Endodermal cell (in vitro differentiated cells): ENCODE data around the gene GSS. TPM values are rescaled to one million over a fixed set of nuclear protein-coding genes. Genes with fewer than 3 reads are reported as not detected.

ENCODE experiments used
- DNase-seq: peaks from one replicate; pipeline ENCODE4 v3.0.0-alpha.2; 2017
- H3K27ac ChIP-seq: 2 replicates; pipeline ENCODE4 v1.5.1; 2013; ENCODE audit warnings: mild to moderate bottlenecking, low read depth, low read length, moderate library complexity
- H3K27me3 ChIP-seq: 2 replicates; pipeline ENCODE4 v1.6.1; 2013; ENCODE audit warnings: mild to moderate bottlenecking, low read length, moderate library complexity; ENCODE audit not compliant: insufficient read depth, control insufficient read depth, poor library complexity, severe bottlenecking
- H3K36me3 ChIP-seq: 2 replicates; pipeline ENCODE4 v1.7.0; 2013; ENCODE audit warnings: mild to moderate bottlenecking, low read length, moderate library complexity; ENCODE audit not compliant: control insufficient read depth, insufficient read depth
- H3K4me1 ChIP-seq: one replicate; pipeline ENCODE4 v1.7.0; 2013; ENCODE audit warnings: low read length; ENCODE audit not compliant: control insufficient read depth, insufficient read depth
- H3K4me3 ChIP-seq: 2 replicates; pipeline ENCODE4 v1.5.1; 2013; ENCODE audit warnings: mild to moderate bottlenecking, low read length, moderate library complexity
- H3K9ac ChIP-seq: 2 replicates; pipeline ENCODE4 v1.6.1; 2013; ENCODE audit warnings: mild to moderate bottlenecking, low read length, moderate library complexity; ENCODE audit not compliant: poor library complexity, severe bottlenecking; ENCODE audit errors: extremely low read depth
- H3K9me3 ChIP-seq: 2 replicates; pipeline ENCODE4 v1.6.1; 2013; ENCODE audit warnings: mild to moderate bottlenecking, low read length, moderate library complexity; ENCODE audit not compliant: control insufficient read depth
- H3K27ac Mint-ChIP-seq: 2 replicates; pipeline ENCODE4 v1.8.0; 2020; ENCODE audit warnings: mixed read lengths
- H3K27me3 Mint-ChIP-seq: 2 replicates; pipeline ENCODE4 v1.8.0; 2021; ENCODE audit warnings: mild to moderate bottlenecking, mixed read lengths; ENCODE audit not compliant: insufficient read depth
- H3K36me3 Mint-ChIP-seq: 2 replicates; pipeline ENCODE4 v1.8.0; 2020; ENCODE audit warnings: low read depth, mixed read lengths
- H3K4me1 Mint-ChIP-seq: 2 replicates; pipeline ENCODE4 v1.8.0; 2020; ENCODE audit warnings: mixed read lengths
- H3K4me3 Mint-ChIP-seq: 2 replicates; pipeline ENCODE4 v1.8.0; 2020; ENCODE audit warnings: mild to moderate bottlenecking, moderate library complexity, mixed read lengths
- H3K9me3 Mint-ChIP-seq: 2 replicates; pipeline ENCODE4 v1.8.0; 2020; ENCODE audit warnings: mild to moderate bottlenecking, mixed read lengths
- CTCF ChIP-seq: fragments of 200-600 bp; sonication (generic); conservative IDR thresholded peaks from 2 replicates; pipeline ENCODE4 v1.5.0; 2021; ENCODE audit warnings: antibody characterized with exemption, mild to moderate bottlenecking
- WGBS, 2 experiments: methylation state at CpG; one replicate each; pipeline versions ENCODE4 v1.1.5 to v1.1.7; 2013; ENCODE audit warnings: missing lambda C conversion rate in 2 of 2, mixed read lengths in 1 of 2; ENCODE audit not compliant: insufficient coverage in 1 of 2, insufficient read length in 1 of 2; 5-methylcytosine and 5-hydroxymethylcytosine counted together
- total RNA-seq, 2 donors: library from RNA; stranded (reverse); fragmentation: NEBNext Ultra II Directional in 1 of 2; extraction: Animal tissue kit (Norgen Biotek cat#: 25700) in 1 of 2; gene quantifications; 2 replicates in 1 of 2; 3 replicates in 1 of 2; pipeline ENCODE4 v1.2.1, GENCODE V29; 2021

Gene GSS
- total RNA-seq, 2 donors from 2014 or later = 60.8 to 71.3 TPM

- Mint-ChIP-seq H3K27me3 (no peaks in the 10 kb centered on the region), H3K36me3 (peaks cover 67% of the 10 kb centered on the region), H3K27ac (no peak overlapping the region), H3K9me3 (no peaks in the 10 kb centered on the region), H3K4me1 (peaks cover 4% of the 10 kb centered on the region), H3K4me3 (no peak overlapping the region)
- Histone ChIP-seq H3K27ac (no peak overlapping the region), H3K9ac (no peak overlapping the region), H3K4me3 (no peak overlapping the region), H3K27me3 (no peaks in the 10 kb centered on the region), H3K4me1 (no peaks in the 10 kb centered on the region), H3K36me3 (peaks cover 31% of the 10 kb centered on the region), H3K9me3 (peaks cover 2% of the 10 kb centered on the region)
- no peak for DNase-seq
- 77 to 100% methylated on average over 1 to 2 of the region's 2 CpGs for WGBS, 2 experiments
- TF ChIP-seq CTCF = no peak
These were observed 27.2 kb downstream of the GSS start for GRCh38 chr20:34928411-34928810.

- Histone ChIP-seq H3K4me3 (no peak overlapping the region), H3K27me3 (no peaks in the 10 kb centered on the region), H3K9ac (no peak overlapping the region), H3K36me3 (peaks cover 30% of the 10 kb centered on the region), H3K9me3 (peaks cover 8% of the 10 kb centered on the region), H3K27ac (no peak overlapping the region), H3K4me1 (no peaks in the 10 kb centered on the region)
- Mint-ChIP-seq H3K4me1 (peaks cover 4% of the 10 kb centered on the region), H3K27ac (no peak overlapping the region), H3K4me3 (no peak overlapping the region), H3K27me3 (no peaks in the 10 kb centered on the region), H3K9me3 (no peaks in the 10 kb centered on the region), H3K36me3 (peaks cover 62% of the 10 kb centered on the region)
- no peak for TF ChIP-seq CTCF
- 94% methylated on average over 1 of the region's 1 CpG; no CpG with 5 or more reads in 1 of the 2 experiments for WGBS, 2 experiments
- no peak for DNase-seq
These were observed 27.9 kb downstream of the GSS start for GRCh38 chr20:34927736-34928135.

GRCh38 chr20:34926581-34926980, 29.0 kb downstream of the GSS start:
- no peak for DNase-seq
- H3K4me1 ChIP-seq = no peaks in the 10 kb centered on the region
- Mint-ChIP-seq H3K4me3 (no peak overlapping the region), H3K36me3 (peaks cover 51% of the 10 kb centered on the region), H3K4me1 (no peaks in the 10 kb centered on the region), H3K27ac (no peak overlapping the region), H3K27me3 (no peaks in the 10 kb centered on the region), H3K9me3 (no peaks in the 10 kb centered on the region)
- H3K27me3 ChIP-seq = no peaks in the 10 kb centered on the region
- WGBS, 2 experiments = 92% methylated on average over 1 of the region's 1 CpG; no CpG with 5 or more reads in 1 of the 2 experiments
- H3K27ac ChIP-seq = no peak overlapping the region
- no peak overlapping the region for H3K4me3 ChIP-seq
- peaks cover 30% of the 10 kb centered on the region for H3K36me3 ChIP-seq
- peaks cover 10% of the 10 kb centered on the region for H3K9me3 ChIP-seq
- TF ChIP-seq CTCF = no peak
- H3K9ac ChIP-seq = no peak overlapping the region
